SH-SY5Y (cell line): ENCODE results near the gene PPM1H.

Experiments used
- GATA2 ChIP-seq: IDR thresholded peaks from 2 replicates; pipeline ENCODE4 v1.6.1; 2011; ENCODE audit warnings: mild to moderate bottlenecking, low read depth, low read length
- GATA3 ChIP-seq: IDR thresholded peaks from 2 replicates; pipeline ENCODE4 v1.6.1; 2011; ENCODE audit warnings: low read depth, mild to moderate bottlenecking, low read length, moderate library complexity

GRCh38 chr12:62900686-62901272, 34.2 kb downstream of the PPM1H start:
- no peak for TF ChIP-seq GATA3
- no peak for TF ChIP-seq GATA2
